HUDEP-2 (cell line): ENCODE data around the gene ZBTB21.
"Not testable (repeated sequence)": the region's sequence is repeated elsewhere in the genome, so short reads cannot be mapped to it uniquely, and the experiment has no call there.

ENCODE experiments used
- DNase-seq, 76 experiments: peaks; one replicate each; lab custom pipeline; 2025; ENCODE audit not compliant: unreplicated experiment in 76 of 76; lab: John Stamatoyannopoulos, UW

The ZBTB21 gene

DNA sequence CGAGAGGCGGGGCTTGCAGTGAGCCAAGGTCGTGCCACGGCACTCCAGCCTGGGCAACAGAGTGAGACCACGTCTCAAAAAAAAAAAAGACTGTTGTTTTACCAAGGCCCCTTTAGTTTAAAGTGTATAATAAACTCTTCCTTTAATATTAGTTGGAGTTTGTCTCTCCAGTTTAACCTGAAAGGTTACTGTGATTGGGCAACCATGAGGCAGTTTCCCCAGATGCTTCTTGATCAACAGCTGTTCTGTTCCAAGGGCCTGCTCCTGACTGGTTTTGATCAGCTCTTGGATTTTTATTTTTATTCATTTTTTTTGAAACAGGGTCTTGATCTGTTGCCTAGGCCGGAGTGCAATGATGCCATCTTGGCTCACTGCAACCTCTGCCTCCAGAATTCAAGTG, 38.3 kb downstream of the ZBTB21 start:
- no peak for DNase-seq

DNA sequence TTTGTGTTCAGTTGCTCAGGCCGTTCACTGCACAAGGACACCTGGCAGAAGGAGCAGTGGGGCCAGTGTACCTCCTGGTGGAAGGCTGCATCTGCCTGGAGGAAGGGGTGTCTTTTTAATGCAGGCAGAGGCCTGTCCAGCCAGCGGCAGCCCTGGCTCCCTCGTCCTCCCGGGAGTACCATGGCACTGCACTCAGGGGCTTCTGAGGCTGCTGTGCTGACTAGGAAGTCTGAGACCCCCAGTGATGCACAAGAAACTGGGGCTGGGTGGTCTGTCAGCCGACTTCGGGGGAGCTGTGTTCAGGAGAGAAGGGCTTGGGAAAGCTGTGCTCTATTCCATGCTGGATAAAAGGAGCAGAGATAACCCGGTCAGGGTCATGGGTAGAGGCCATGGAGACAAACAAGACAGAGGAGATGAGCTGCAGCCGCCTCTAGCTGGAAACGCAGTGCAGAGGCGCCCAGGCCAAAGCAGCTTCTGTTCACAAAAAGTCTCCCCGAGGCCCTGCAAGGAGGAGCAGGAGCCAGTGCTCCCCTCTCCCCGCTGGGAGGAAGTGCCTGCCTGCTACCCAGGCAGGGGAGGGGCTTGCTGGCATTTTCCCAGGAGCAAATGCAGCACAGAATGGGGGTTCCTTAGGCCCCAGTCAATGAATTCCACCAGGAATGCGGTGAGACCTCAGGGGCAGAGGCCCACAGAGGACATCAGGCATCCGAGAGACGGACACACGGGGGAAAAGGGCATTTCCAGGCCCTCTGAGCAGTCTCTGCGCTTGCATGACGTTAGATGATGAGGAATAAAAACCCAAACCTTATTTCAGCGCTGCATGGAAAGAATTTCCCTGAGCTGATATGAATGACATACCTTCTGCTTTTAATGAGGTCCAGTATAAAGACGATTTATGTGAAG, 39.2 kb downstream of the ZBTB21 start:
- no peak for DNase-seq

GRCh38 chr21:41970106-41970391, 40.1 kb downstream of the ZBTB21 start:
- no peak for DNase-seq

DNA sequence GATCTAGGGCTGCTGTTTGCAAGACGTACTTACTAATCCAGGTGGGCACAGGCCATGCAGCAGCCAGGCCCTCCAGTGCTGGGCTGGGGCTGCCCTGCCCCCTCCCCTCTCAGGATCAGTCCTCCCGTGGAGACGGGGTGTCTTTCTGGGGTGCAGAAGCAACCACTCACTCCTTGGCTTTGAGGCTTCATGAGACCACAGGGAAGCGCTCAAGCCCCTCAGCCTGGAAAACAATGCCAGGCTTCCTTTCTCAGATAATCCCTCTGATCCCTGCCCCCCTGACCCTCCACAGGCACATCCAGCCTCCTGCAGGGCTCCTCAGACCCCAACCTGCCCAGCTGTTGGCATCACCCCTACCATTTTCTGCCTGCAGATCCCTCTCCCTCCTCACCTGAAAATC, 42.5 kb downstream of the ZBTB21 start:
- DNase-seq = no peak

DNA sequence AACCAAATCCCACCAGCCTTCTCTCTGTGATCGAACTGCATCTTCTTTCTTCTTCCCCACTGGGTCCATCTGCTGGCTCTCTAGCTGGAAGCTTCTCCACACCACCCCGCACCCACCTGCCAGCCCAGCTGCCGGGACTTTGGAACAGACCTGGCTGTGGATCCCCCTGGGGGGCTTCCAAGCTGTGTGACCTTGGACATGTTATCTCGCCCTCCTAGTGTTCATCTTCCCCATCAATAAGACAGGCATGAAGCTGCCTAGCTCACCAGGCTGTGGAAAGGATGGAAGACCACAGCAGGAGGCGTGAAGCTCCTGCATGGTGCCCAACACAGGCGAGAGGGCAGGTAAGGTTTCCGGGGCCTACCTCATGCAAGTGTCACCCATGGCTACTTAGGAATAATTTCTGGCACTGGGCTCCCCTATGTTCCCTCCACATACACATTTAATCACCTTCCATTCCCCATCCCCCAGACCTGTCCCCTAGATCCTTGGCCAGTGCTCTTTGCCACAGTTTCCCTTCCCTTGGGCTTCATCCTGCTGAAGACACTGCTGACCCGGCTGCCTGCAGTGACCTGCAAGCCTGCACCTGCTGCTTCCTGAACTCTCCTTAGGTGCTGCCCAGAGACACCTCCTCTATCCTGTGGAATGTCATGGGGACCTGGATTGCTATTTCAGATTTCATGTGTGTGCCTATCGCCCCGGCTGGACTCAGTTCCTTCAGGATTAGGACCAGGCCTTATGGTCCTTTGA, 43.1 kb downstream of the ZBTB21 start:
- DNase-seq = no peak

DNA sequence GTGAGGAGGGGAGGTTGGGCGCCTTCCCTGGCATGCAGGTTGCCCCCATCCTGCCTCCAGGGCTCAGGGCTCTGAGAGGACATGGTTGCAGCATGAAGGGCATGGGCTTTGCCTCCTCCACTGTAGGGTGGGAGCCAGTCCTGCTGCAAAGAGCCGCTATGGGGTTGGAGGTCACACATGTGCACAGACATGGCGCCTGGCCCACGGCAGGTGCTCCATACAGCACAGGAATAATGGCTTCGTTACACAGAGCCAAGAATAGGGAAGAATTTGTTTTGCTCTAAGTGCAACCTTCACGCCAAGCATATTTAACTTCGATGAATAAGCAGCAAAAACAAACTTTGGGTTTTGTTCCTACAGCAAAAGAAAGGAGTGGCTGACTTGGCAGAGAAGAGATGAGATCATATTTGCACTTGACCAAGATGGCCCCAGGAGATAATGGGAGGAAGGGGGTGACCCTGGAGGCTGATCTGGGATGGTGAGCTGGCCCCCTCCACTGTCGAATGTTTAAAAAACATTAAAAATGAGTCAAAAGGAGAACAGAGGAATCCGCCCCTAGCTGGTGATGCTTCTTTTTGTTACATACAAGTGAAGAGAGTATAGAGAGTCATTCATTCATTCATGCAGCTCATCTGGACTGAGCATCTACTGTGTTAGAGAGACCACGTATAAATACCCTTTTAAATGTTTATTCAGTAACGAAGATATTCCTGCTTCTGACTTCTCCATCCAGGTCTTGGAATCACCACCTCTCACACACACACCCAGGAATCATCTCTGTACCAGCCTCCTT, 43.9 kb downstream of the ZBTB21 start:
- DNase-seq = no peak

DNA sequence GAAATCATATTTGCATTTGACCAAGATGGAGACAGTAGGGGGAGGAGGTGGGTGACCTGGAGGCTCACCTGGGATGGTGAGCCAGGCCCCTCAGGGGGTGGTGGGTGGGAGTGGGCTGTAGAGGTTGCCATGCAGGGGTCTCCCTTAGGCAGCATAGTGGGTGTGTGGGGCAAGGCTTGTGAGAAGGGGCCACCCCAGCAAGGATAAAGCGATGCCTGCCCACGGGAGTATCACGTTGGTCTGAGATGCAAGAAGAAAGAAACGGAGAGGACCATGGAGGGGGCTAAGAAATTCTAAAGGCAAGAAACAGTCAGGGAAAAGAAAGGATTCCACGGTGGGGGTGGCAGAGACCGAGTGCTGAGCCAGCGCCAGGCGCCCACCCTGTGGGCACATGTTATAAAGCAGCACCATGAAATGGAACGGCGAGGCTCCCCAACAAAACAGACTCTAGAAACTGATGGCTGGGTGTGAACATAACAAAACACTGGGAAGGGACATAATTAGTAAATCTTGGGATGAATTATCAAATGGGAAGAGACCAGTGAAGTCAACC, 44.6 kb downstream of the ZBTB21 start:
- no peak for DNase-seq

- DNase-seq = no peak
These were observed 45.1 kb downstream of the ZBTB21 start for GRCh38 chr21:41965045-41965444.

DNA sequence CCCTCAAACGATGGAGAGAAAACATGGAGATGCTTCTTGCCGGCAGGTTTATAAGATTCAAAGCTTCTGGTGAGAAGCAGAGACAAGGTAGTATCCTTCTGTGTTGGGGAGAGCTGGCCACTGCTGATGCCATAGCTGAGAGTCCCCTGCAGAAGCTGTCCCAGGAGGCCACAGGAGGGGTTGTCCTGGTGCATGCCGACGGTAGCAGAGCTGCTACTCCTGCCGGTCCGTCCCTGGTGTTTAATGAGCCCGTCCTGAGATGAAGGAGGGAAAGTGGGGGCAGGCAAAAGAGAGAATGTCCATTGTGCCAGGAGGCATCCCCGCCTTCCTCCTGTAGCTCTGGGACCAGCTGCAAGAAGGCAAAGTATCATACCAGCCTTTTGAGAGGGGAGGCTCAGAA, 46.0 kb downstream of the ZBTB21 start:
- no peak for DNase-seq

- DNase-seq = no peak
These were observed 47.7 kb downstream of the ZBTB21 start for GRCh38 chr21:41962425-41962966.

GRCh38 chr21:41961753-41962152, 48.4 kb downstream of the ZBTB21 start:
- no peak for DNase-seq

GRCh38 chr21:41961282-41961701, 48.9 kb downstream of the ZBTB21 start:
- DNase-seq = no peak

DNA sequence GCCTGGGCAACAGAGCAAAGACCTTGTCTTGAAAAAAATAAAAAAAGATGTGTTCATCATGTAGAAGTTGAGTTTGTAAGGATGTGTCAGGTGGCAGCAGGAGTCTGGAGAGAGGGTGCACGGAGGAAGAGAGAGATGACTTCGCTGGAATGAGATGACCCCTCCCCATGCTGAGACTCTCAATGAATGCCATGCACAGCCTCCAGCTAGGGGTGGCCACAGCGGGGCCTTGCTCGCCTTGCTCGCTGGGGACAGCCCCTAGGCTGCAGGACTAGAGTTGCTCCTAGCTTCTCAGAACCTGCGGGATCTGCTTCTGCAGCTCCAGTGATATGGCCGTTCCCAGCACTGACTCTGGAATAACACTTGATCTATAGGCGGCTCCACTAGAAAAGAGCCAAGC, 49.8 kb downstream of the ZBTB21 start:
- DNase-seq = no peak

GRCh38 chr21:41959697-41960096, 50.5 kb downstream of the ZBTB21 start:
- not testable (repeated sequence) for DNase-seq

- DNase-seq = no peak
These were observed 51.1 kb downstream of the ZBTB21 start for GRCh38 chr21:41958886-41959563.

- DNase-seq = no peak
These were observed 52.0 kb downstream of the ZBTB21 start for GRCh38 chr21:41957991-41958766.

GRCh38 chr21:41956926-41957729, 53.0 kb downstream of the ZBTB21 start:
- peak in 31 of 76 experiments; percentile 16 to 61 (median 29) for DNase-seq

DNA sequence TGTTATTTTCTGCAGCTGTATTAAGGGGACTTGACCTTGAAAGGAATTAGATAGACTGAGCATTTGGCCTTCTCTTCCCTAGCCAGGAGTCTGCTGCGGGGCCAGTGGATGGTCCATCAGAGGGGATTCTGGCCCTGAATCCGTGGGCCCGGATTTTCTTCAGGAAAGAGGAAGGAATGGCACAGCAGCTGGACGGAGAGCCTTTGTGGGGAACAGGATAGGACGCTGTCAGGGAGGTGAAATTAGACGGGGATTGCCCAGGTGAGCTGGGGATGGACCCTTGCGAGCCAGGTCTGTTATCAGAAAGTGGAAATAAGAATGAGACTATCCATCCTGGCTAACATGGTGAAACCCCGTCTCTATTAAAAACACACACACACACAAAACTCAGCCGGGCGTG, 54.6 kb downstream of the ZBTB21 start:
- DNase-seq = no peak
